ENCODE results near the gene PCSK6. TPM values are rescaled to one million over a fixed set of nuclear protein-coding genes. Genes with fewer than 3 reads are reported as not detected.

Gene PCSK6
- total RNA-seq, 1 experiment from 2014 or later: 69.5 TPM

DNA sequence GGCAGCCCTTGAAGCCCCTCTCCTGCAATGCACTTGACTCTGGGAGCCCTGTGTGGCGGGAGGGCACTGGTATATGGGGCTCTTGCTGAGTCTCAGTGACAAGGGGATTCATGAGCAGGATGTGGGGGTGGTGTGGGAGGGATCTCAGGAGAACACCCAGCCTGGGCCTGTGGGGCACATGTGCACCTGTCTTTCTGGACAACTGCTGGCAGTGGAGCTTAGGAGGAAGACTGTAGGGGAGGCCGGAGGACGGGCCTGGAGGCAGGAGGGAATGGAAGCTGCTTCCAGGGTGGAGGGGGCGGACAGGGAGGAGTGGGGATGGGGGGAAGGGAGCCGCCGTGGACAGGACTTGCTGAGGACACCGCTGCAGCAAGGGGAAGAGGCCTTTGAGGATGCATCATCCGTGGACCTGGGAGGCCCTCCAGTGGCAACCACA lies 183.7 kb downstream of the PCSK6 start:
- ChIA-PET POLR2A (no interaction called here), CTCF (no interaction called here)
- Mint-ChIP-seq H3K4me3 (ENCODE audit: unreplicated experiment) (no peak overlapping the region), H3K4me1 (ENCODE audit: low read depth, unreplicated experiment) (no peaks in the 10 kb centered on the region), H3K27ac (ENCODE audit: unreplicated experiment) (no peak overlapping the region), H3K36me3 (ENCODE audit: insufficient read depth, unreplicated experiment) (peaks cover 23% of the 10 kb centered on the region), H3K27me3 (ENCODE audit: insufficient read depth, unreplicated experiment) (no peaks in the 10 kb centered on the region), H3K9me3 (ENCODE audit: unreplicated experiment) (no peaks in the 10 kb centered on the region)
- TF ChIP-seq, protein P1, sequence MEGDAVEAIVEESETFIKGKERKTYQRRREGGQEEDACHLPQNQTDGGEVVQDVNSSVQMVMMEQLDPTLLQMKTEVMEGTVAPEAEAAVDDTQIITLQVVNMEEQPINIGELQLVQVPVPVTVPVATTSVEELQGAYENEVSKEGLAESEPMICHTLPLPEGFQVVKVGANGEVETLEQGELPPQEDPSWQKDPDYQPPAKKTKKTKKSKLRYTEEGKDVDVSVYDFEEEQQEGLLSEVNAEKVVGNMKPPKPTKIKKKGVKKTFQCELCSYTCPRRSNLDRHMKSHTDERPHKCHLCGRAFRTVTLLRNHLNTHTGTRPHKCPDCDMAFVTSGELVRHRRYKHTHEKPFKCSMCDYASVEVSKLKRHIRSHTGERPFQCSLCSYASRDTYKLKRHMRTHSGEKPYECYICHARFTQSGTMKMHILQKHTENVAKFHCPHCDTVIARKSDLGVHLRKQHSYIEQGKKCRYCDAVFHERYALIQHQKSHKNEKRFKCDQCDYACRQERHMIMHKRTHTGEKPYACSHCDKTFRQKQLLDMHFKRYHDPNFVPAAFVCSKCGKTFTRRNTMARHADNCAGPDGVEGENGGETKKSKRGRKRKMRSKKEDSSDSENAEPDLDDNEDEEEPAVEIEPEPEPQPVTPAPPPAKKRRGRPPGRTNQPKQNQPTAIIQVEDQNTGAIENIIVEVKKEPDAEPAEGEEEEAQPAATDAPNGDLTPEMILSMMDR (IDR thresholded peaks at IDR 0.05; ENCODE audit: insufficient read depth in 1 of 2, low read depth in 1 of 2, low read length in 1 of 2, severe bottlenecking in 1 of 2, unreplicated experiment in 1 of 2): no peak
- Histone ChIP-seq H3K27me3 (replicated peaks; ENCODE audit: control insufficient read depth, insufficient read depth, low read length) (no peaks in the 10 kb centered on the region), H3K4me1 (no peaks in the 10 kb centered on the region), H3K9me3 (no peaks in the 10 kb centered on the region), H3K36me3 (ENCODE audit: control insufficient read depth, insufficient read depth, low read length) (no peaks in the 10 kb centered on the region), H3K4me3 (ENCODE audit: low read depth, low read length) (no peak overlapping the region)
- no TSS peak for BruUV-seq (replicated peaks)
- intact Hi-C loops (cut with micrococcal nuclease; ENCODE audit: unreplicated experiment): no loop called here
- no peak for DNase-seq

DNA sequence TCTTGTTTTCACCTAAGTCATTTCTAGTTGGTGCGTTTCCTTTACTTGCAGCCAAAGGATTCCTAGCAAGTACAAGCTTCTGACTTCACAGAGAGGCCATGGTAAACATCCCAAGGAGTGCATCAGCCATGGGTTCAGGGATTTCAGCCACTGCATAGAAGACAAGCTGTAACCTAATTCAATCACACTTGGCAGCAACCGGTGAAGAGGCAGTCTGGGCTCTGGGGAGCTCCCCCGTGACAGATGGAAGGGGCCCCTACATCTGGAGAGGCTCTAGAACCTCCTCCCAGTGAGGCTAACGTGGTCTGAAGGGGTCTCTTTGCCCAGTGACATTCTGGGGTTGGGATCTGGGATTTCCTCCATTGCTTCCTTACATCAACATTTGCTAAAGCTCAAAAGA lies 186.1 kb downstream of the PCSK6 start:
- H3K9me3 ChIP-seq: no peaks in the 10 kb centered on the region
- H3K27me3 ChIP-seq (replicated peaks; ENCODE audit: control insufficient read depth, insufficient read depth, low read length): no peaks in the 10 kb centered on the region
- POLR2A ChIA-PET: no interaction called here
- no peaks in the 10 kb centered on the region for H3K4me1 ChIP-seq
- no peak for DNase-seq
- Mint-ChIP-seq H3K9me3 (ENCODE audit: unreplicated experiment) (no peaks in the 10 kb centered on the region), H3K27ac (ENCODE audit: unreplicated experiment) (no peak overlapping the region), H3K4me3 (ENCODE audit: unreplicated experiment) (no peak overlapping the region), H3K27me3 (ENCODE audit: insufficient read depth, unreplicated experiment) (no peaks in the 10 kb centered on the region), H3K4me1 (ENCODE audit: low read depth, unreplicated experiment) (no peaks in the 10 kb centered on the region), H3K36me3 (ENCODE audit: insufficient read depth, unreplicated experiment) (peaks cover 20% of the 10 kb centered on the region)
- intact Hi-C loops (cut with micrococcal nuclease; ENCODE audit: unreplicated experiment): no loop called here
- no TSS peak for BruUV-seq (replicated peaks)
- TF ChIP-seq, protein P1 (IDR thresholded peaks at IDR 0.05; ENCODE audit: insufficient read depth in 1 of 2, low read depth in 1 of 2, low read length in 1 of 2, severe bottlenecking in 1 of 2, unreplicated experiment in 1 of 2): no peak
- H3K36me3 ChIP-seq (ENCODE audit: control insufficient read depth, insufficient read depth, low read length): no peaks in the 10 kb centered on the region
- H3K4me3 ChIP-seq (ENCODE audit: low read depth, low read length): no peak overlapping the region
- CTCF ChIA-PET: interaction anchor here (0.6 kb wide), 1 partner anchor 212 kb away, joined by 3 read pairs; no protein-coding TSS in a partner anchor

DNA sequence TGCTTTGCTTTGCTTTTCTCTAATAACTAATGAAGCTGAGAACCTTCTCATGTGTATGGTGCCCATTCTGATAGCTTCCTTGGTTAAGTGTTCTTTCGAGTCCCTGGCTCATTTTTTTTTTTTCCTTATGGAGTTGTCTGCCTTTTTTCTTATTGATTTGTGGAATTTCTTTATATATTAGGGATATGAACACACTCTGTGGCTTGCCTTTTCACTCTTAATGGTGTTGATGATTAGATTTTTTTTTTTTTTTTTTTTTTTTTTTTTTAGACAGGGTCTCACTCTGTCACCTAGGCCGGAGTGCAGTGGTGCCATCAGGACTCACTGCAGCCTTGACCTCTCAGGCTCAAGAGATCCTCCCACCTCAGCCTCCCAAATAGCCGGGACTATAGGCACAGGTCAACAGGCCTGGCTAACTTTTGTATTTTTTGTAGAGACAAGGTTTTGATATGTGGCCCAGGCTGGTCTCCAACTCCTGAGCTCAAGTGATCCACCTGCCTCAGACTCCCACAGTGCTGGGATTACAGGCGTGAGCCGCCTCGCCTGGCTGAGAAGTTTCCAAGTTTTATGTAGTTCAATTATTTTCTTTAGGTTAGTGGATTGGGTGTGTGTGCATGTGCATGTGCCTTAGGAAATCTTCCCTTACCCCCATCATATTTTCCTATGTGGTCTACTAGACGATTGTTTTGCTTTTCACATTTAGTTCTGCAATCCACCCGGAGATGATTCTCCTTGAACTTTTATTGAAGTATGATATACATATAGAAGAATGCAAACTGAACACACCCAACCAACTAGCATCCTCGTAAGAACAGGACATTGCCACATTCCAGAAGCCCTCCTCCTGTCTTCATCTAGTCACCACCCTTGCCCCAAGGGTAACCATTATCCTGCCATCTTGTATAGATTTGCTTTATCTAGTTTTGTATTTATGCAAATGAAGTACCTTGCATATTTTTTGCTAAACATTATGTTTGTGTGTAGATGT lies 192.8 kb downstream of the PCSK6 start:
- Histone ChIP-seq H3K4me1 (peaks cover 7% of the 10 kb centered on the region; the same call in 1 of the 2 replicates), H3K4me3 (ENCODE audit: low read depth, low read length) (peak overlapping the region; percentile 99), H3K27me3 (replicated peaks; ENCODE audit: control insufficient read depth, insufficient read depth, low read length) (no peaks in the 10 kb centered on the region), H3K9me3 (no peaks in the 10 kb centered on the region), H3K36me3 (ENCODE audit: control insufficient read depth, insufficient read depth, low read length) (no peaks in the 10 kb centered on the region)
- no peak overlapping the region for H3K27ac Mint-ChIP-seq (ENCODE audit: unreplicated experiment)
- TF ChIP-seq, protein P1 (IDR thresholded peaks at IDR 0.05; ENCODE audit: insufficient read depth in 1 of 2, low read depth in 1 of 2, low read length in 1 of 2, severe bottlenecking in 1 of 2, unreplicated experiment in 1 of 2): no peak
- H3K27me3 Mint-ChIP-seq (ENCODE audit: insufficient read depth, unreplicated experiment): no peaks in the 10 kb centered on the region
- no peak for DNase-seq
- H3K36me3 Mint-ChIP-seq (ENCODE audit: insufficient read depth, unreplicated experiment): peaks cover 30% of the 10 kb centered on the region
- CTCF ChIA-PET: no interaction called here
- BruUV-seq (replicated peaks): no TSS peak
- peaks cover 7% of the 10 kb centered on the region for H3K4me1 Mint-ChIP-seq (ENCODE audit: low read depth, unreplicated experiment)
- peak overlapping the region; percentile 93 for H3K4me3 Mint-ChIP-seq (ENCODE audit: unreplicated experiment)
- no peaks in the 10 kb centered on the region for H3K9me3 Mint-ChIP-seq (ENCODE audit: unreplicated experiment)
- intact Hi-C loops (cut with micrococcal nuclease; ENCODE audit: unreplicated experiment): loop anchor here (2.0 to 5.0 kb wide), 2 partner anchors 196 to 354 kb away; no protein-coding TSS in a partner anchor
- POLR2A ChIA-PET: no interaction called here

All from Caco-2 (cell line).